Stimulated activated CD4-positive, alpha-beta T cell treated with anti-CD3 and anti-CD28 coated beads, TNF-alpha, amount 100 ng/mL, for 1 hour (primary cell): ENCODE measurements around the gene PPP1CB.
"Not testable (repeated sequence)": the region's sequence is repeated elsewhere in the genome, so short reads cannot be mapped to it uniquely, and the experiment has no call there.

Experiments used
- DNase-seq, 3 donors: peaks; one replicate each; pipeline ENCODE4 v3.0.0-alpha.2; 2020; ENCODE audit warnings: low read depth in 3 of 3, low spot score in 1 of 3

Gene PPP1CB

DNA sequence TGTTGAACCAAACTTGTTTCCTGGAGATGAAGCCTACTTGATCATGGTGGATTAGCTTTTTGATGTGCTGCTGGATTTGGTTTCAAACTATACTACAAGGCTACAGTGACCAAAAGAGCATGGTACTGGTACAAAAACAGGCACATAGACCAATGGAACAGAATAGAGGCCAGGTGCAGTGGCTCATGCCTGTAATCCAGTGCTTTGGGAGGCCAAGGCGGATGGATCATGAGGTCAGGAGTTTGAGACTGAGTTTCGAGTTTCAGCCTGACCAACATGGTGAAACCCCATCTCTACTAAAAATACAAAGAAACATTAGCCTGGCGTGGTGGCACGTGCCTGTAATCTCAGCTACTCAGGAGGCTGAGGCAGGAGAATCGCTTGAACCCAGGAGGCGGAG is 9.0 kb upstream of the PPP1CB start:
- not testable (repeated sequence) for DNase-seq

- DNase-seq = no peak
Measured at GRCh38 chr2:28745225-28745624, 6.4 kb upstream of the PPP1CB start.

- DNase-seq = no peak
Measured at GRCh38 chr2:28745876-28746275, 5.8 kb upstream of the PPP1CB start.

DNA sequence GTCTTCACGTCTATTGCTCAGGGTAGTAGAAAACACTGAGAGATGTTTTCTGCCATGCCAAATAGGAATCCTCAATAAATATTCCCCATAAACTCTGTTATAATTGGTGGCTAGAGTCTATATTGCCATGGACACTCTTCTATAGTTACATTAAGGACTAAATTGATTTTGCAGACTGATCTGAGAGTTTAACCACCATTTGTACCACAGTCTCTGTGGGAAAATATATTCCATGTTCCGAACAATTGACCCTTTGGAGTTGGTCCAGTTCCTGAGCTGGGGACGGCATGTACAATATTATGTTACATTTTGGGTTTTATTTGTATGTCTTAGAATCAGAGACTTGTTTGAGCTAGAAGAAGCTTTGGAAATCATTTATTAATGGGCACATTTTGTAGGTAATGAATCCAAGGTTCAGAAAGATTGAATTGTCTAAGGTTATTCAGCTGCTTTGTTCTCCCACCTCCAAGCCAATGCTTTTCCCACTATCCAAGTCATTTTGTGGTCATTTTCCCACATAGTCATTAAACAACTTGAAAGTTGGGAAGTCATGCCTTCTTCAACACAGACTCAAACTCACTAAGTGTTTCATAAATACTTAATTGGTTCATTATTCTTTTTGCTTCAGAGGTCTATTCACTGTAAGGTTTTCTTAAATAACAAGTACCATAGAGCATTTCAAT is 5.1 kb upstream of the PPP1CB start:
- DNase-seq = no peak

DNA sequence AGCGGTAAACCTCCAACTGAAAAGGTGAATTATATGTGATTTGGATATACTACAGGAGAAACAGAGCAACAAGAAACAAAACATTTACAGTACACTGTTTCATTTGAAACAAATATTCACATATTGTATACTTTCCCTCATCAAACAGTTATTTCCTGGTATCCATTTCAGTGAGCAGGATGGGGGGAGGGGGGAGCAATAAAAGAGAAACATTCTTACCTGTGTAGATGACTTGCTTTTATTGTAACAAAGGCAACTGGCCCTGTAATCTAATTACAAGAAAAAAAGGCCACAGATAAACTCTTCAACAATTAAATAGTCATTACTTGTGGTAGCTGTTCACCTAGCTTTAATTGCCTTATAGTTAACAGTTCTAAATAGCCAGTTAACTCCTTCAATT is 3.9 kb upstream of the PPP1CB start:
- no peak for DNase-seq

- DNase-seq = no peak
Measured at GRCh38 chr2:28748176-28748575, 3.5 kb upstream of the PPP1CB start.

DNA sequence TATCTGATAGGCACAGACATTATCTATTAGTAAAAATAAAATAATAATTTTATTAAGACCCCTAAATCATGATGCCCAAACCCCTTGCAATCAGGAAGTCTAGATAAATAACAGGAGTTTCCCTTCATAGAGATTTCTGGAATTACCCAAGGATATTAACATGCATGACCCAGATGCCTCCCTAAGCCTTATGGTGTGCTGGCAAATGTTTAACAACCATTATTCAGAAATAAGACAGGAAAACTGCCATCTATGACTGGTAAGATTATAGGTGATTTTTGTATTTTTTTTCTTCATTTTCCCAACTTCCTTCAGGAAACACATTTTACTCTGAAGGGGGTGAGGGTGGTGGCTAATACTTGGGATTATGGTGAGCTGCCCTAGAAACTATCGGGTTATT is 2.7 kb upstream of the PPP1CB start:
- no peak for DNase-seq

- DNase-seq = no peak
Measured at GRCh38 chr2:28749526-28749925, 2.1 kb upstream of the PPP1CB start.

DNA sequence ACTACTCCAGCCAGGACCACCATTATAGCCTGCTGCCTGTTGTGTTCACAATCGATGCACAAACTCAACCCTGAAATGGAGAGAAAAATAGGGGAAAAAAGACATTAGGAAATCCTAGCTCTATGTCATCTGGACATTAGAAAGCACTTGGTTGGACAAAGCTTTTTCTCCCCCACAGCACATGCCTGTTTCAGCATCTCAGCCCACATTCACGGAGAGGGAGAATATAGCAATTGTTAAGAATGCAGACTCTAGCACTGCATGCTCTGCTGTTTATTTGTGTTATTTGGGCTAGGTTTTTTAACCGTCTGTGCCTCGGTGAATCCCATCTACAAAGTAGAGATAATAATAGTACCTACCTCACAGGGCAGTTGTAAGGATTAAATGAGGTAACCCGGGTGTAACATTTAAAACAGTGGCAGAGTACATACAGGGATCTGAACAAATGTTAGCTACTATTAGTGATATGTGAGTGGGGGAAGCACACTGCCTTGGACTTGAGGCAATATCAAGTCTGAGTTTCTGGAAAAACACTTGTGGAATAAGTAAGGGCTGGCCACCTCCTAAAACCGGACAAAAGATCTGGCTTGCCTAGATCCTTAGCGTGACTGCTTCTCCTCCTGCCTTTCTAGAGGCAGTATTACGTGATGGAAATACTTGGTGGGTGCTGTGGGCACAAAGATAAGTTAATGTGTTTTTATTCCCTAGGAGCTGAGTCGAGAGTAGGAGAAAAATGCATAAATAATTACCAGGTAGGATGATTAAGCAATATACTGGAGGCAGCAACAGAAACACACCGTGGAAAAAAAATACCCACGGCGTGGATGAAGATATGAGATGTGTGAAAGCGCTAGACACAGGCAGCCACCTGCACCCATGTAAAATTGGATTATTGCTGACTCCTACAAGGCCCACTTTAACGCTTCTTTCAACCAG is 1.0 kb upstream of the PPP1CB start:
- peak in 1 of 3 donors; percentile 8 for DNase-seq

DNA sequence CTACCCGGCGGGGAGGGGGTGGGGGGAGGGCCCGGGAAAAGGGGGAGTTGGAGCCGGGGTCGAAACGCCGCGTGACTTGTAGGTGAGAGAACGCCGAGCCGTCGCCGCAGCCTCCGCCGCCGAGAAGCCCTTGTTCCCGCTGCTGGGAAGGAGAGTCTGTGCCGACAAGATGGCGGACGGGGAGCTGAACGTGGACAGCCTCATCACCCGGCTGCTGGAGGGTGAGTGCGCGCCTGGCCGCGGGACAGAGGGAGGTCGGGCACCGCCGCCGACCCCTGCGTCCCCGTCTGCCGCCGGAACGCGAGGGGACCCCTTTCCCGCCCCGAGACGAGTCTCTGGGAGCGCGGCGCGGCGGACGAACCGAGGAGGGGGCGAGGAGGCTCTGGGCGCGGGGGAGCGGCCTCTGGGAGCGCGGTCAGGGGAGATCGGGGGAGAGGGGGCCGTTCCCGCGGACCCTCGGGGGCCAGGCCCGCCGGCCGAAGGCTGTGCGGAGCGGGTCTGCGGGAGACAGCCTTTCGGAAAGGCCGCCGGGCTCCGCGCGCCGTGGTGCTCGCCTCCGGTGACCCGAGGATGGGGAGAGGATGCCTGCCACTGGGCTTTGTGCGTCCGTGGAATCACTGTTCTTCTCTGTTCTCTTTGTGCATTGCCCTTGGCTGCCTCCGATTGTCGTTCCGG is 463 bp downstream of the PPP1CB start:
- peak in 2 of 3 donors; percentile 2 to 18 for DNase-seq

GRCh38 chr2:28752631-28753376 is 1.2 kb downstream of the PPP1CB start:
- no peak for DNase-seq

DNA sequence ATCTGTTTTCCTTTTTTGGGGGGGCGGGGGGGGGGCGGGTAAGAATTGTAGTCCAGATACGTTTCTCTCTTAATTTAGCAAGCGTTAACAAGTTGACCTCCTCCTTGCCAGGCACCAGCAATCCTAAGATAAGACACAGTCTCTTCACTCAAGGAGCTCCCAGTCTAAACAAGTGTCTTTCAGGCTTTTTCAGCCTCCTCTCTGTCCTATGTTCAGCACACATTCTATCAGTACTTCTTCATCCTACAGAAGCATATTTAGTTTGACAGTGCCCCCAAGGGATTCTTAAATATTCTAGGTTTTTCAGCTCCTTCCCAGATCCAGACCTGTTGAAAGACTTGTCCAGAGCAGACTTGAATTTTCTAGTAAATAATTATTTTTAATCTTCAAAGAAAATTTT is 2.7 kb downstream of the PPP1CB start:
- no peak for DNase-seq

- no peak for DNase-seq
Measured at GRCh38 chr2:28755421-28755820, 3.8 kb downstream of the PPP1CB start.

DNA sequence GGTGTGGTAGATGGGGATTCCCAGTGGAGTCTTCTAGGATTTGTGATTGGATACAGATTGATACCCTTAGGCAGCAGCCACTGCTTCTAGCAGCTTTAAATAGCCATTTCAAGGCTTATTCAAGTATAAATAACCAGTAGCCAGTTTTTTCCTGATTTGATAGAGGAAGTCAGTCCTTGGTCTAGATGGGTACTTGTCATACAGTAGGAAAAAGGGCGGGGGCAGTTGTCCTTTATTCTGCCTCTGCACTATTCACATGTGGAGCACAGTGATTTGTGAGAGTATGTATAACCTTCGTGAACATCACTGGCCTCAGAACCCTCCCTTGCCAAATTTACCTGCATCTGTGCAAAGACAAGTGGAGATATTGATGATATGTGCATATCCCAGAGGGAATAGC is 6.8 kb downstream of the PPP1CB start:
- no peak for DNase-seq

DNA sequence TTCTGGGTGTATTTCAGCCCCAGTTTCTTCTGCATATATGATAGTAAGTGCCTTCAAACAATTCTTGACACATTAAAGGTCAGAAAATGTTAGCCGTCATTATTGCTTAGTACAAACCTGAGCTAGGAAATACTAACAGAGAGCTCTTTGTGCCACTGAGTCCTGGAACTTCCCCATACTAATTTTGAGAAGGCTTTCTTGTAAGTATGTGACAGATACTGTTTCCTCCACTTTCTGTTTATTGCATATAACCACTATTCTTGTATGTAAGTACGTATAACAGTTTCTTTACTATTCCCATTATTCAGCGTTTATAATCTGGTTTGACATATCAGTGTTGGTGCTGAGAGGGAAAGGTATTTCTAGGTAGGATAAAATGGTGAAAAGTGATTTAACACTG is 9.8 kb downstream of the PPP1CB start:
- DNase-seq = no peak

GRCh38 chr2:28764909-28765711 is 13.5 kb downstream of the PPP1CB start:
- DNase-seq = no peak

GRCh38 chr2:28766070-28766469 is 14.4 kb downstream of the PPP1CB start:
- DNase-seq = no peak

- no peak for DNase-seq
Measured at GRCh38 chr2:28767337-28767736, 15.7 kb downstream of the PPP1CB start.

- DNase-seq = no peak
Measured at GRCh38 chr2:28768422-28768821, 16.8 kb downstream of the PPP1CB start.

- no peak for DNase-seq
Measured at GRCh38 chr2:28768952-28769351, 17.3 kb downstream of the PPP1CB start.
